GM12864 (cell line): ENCODE data around the gene RNF220.

Source experiments
- DNase-seq: peaks from one replicate; pipeline ENCODE4 v3.0.0-alpha.2; 2011; ENCODE audit warnings: low read depth
- H3K4me3 ChIP-seq: 2 replicates; pipeline ENCODE4 v1.5.1; 2011; ENCODE audit warnings: mild to moderate bottlenecking, low read depth, low read length, control low read depth
- CTCF ChIP-seq: IDR thresholded peaks from 2 replicates; pipeline ENCODE4 v1.5.1; 2011; ENCODE audit warnings: low read depth, mild to moderate bottlenecking, moderate library complexity, low read length, control low read depth, inconsistent platforms; ENCODE audit errors: missing control alignments

RNF220 gene

GRCh38 chr1:44503625-44504024 lies 98.6 kb downstream of the RNF220 start:
- no peak for TF ChIP-seq CTCF
- H3K4me3 ChIP-seq, result no peak overlapping the region
- no peak for DNase-seq

GRCh38 chr1:44505210-44505993 lies 100.3 kb downstream of the RNF220 start:
- no peak for TF ChIP-seq CTCF
- H3K4me3 ChIP-seq, result no peak overlapping the region
- DNase-seq, result no peak

GRCh38 chr1:44507490-44508396 lies 102.7 kb downstream of the RNF220 start:
- no peak overlapping the region for H3K4me3 ChIP-seq
- DNase-seq, result no peak
- no peak for TF ChIP-seq CTCF

- H3K4me3 ChIP-seq, result no peak overlapping the region
- no peak for TF ChIP-seq CTCF
- DNase-seq, result no peak
Observed at GRCh38 chr1:44508397-44508745, 103.3 kb downstream of the RNF220 start.

- DNase-seq, result no peak
- no peak for TF ChIP-seq CTCF
Observed at GRCh38 chr1:44511363-44511762, 106.3 kb downstream of the RNF220 start.

GRCh38 chr1:44511769-44512168 lies 106.7 kb downstream of the RNF220 start:
- DNase-seq, result peak; percentile 18
- no peak for TF ChIP-seq CTCF
- no peak overlapping the region for H3K4me3 ChIP-seq

More at GRCh38 chr1:44511363-44511762, 106.3 kb downstream of the RNF220 start:
- H3K4me3 ChIP-seq, result no peak overlapping the region
